ENCODE measurements around the gene TGM2.

TGM2 gene

DNA sequence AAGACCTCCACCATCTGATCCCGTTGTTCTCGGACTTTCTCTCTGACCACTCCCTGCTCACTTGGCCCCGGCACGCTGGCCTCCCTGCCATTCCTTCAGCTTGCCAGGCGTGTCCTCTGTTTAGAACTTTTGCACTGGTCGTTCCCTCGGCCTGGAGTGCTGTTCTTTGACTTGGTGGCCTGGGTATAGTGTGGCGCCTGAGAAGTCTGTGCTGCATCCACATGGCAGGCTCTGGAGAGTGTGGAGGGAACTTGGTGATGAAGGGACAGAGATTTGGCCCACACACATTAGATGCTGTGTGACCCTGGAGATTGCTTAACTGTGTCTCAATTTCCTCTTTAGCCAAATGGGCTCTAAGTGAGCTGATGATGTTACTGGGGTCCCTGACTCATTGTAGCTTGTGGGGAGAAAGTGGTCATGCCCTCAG lies 13.0 kb upstream of the TGM2 start:
- no peak for DNase-seq (ENCODE audit: insufficient read length, low spot score)

DNA sequence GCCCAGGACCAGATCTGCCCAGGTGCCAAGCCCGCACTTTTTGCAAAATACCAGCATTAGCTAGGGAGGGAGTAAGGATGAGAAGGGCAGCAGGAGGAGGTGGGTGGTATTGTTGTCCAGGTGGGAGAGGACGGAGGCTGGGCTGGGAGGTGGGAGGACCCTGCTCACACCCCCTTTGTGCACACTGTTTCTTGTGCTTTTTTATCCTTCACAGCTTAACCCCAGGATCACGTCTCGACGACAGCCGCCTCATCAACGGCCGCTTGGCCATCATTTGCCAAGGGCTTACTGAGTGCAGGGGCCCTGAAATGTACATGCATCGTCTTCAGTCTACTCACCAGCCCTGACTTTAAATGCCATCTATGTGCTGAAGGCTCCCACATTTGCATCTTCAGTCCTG lies 12.1 kb upstream of the TGM2 start:
- DNase-seq (ENCODE audit: insufficient read length, low spot score), result no peak

More for the DNA sequence above, 13.0 kb upstream of the TGM2 start:
- FAIRE-seq, result no peak

DNA sequence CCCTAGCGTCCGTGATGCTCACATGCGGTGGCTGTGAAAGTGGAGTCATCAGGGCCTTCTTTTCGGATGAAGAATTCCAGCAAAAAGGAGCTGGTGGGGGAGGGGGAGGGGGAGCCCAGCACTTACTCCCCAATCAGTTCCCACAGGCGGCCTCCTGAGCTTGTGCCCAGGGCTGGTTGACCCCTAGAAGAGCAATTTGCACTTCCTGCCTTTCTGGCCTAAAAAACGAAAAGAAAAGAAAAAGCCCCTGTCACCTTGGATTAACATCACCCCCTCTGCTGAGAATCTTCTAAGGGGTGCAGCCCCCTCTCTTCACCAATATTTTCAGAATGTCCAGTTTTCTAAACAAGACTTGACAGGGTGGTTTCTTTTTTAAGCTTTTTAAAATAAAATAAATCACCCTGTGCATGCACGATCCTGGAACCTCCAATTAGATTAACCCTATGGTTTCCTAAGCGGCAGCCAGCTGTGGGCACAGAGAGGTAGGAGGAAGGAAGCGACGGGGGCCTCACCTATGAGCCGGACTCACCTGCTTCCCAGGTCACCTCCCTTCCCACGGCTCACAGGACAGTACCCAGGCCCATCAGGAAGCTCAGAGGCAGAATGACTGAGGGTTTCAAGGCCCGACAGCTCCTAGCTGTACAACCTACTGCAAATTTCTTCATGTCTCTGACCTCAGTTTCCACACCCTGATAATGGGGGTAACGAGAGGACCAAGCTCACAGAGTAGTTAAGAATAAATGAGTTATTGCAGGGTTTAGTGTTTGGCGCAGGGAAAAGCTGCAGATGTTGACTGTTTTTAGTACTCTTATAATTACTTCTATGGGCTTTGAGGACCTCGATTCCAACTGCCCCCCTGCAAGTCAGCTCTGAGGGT lies 10.5 kb upstream of the TGM2 start:
- no peak for FAIRE-seq
- DNase-seq (ENCODE audit: insufficient read length, low spot score), result no peak

More for the DNA sequence above, 12.1 kb upstream of the TGM2 start:
- FAIRE-seq, result no peak

DNA sequence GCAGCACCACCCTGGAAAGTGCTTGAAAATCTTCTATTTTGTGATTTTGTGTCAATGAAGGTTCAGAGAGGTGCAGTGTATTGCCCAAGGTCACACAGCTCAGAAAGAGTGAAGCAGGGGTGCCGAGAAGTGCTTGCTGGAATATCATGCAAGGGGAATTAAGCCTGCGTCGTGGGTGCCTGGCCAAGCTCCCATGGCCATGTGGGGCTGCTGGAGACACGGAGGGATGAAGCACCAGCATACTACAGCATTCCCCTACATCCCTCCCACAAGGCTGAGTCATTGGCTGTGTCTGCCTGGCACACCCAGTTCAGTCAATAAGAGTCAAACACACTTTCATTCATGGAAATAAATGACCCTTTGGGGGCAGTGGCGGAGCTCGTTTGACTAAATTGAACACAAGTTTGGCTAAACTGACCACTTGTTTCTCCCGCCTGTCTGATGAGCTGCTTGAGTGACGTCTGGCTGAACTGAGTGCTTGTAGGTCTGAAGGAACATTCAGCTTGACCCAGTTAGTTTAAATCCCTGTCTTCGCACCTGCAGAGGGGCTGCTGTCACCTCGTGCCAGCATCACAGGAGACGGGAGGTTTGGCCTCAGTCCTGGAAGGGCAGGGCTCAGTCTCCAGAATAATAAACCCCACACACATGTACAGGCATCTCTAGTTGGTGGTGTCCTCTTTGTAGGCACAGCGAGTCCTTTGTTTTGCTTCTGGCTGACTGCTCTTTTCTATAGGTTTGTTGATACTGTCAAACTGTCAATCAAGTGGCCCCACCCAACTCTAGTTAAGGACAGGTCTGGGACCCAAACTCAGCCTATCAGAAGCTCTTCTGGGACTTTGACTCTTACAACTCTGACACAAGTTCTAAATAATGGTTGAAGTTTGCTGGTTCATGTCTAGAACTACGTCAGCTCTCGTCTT lies 8.4 kb upstream of the TGM2 start:
- FAIRE-seq (peak; percentile 98), DNase-seq (ENCODE audit: insufficient read length, low spot score) (peak; percentile 91)

DNA sequence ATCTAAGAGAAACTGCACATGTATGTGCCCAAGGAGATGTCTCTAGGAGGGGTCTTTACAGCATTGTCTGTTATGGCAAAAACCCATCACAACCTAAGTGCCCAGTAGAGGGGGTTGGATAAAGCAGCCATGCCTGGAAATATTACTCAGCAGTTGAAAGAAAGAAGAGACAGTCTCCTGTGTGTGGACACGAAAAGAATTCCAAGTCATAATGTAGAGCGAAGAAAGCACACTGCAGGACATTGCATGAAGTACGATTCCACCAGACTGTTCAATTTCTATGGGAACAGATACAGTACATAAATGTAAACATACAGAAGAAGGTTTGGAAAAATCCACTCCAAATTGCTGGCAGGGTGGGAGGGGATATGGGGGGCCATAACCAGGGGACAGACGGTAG lies 7.3 kb upstream of the TGM2 start:
- FAIRE-seq, result no peak
- no peak for DNase-seq (ENCODE audit: insufficient read length, low spot score)

DNA sequence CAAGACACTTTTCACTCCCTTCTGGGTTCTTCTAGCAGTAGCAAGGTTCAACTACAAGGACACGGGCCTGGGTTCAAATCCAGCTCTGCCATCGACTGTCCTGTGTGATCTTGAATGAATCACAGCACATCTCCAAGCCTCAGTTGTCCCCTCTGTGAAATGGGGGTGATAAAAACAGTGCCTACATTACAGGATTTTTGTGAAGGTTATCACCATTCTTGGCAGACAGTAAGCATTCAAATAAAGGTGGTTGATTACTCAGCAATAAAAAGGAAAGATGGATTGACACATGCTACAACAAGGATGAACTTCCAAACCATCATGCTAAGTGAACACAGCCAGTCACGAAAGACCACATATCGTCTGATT lies 6.6 kb upstream of the TGM2 start:
- DNase-seq (ENCODE audit: insufficient read length, low spot score) (no peak), FAIRE-seq (peak; percentile 38)

DNA sequence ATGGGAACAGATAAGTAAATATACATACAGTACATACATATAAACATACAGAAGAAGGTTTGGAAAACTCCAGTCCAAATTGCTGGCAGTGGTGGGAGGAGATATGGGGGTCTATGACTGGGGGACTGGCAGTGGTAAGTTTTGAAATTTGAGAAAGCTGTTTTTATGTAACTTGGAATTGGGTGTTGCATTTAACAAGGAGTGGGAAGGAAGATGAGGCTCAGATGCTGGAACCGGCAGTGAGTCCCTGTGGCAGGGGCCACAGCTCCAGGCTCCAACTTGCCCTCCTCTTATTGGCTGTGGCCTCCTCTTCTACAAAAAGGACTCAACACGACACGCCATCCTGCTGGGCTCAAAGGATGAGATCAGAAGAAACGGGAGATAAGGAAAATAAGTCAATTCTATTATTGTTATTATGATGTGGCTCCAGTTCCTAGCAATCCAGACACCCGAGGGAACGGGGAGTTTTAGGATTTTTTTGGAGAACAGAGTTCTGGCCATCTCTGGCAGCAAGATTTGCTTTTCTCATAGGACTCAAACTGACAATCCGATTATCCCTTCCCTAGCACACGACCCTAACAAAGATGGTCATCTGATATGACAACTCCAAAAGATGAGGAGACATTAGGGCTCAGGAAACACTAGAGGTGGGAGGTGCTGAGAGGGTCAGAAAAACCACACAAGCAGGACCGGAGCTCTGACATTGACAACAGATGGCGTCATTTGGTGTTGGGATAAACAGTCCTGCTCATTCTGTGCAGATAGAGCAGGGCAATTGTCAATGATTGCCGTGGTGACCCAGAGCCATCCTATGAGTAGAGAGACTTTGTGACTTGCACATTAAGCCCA lies 6.0 kb upstream of the TGM2 start:
- DNase-seq (ENCODE audit: insufficient read length, low spot score) (no peak), FAIRE-seq (peak; percentile 59)

DNA sequence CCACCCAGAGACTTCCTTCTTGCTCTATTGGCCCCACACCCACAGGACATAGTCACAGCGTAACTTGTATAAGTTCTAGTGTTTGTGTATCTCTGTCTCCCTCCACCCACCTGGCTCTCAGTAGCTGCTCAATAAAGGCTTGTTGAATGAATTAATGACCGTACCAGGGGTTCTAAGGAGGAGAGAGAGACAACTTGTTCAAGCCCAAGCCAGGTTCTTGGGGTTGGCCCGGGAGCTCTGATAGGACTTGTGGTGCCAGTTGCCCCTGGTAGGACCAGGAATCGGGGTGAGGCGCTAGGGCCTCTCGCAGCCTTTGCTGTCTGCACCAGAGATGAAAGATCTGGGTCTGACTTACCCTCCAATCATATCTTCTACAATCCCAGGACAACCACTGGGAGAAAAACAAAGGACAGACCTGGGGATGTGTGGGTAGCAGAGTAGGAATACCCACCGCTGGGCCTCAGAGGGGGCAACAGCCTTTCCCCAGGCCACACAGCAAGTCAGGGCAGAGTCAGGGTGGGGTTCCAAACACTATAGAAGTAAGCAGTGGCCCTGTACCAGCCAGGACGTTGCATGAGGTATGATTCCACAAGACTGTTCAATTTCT lies 5.3 kb upstream of the TGM2 start:
- DNase-seq (ENCODE audit: insufficient read length, low spot score) (no peak), FAIRE-seq (no peak)

DNA sequence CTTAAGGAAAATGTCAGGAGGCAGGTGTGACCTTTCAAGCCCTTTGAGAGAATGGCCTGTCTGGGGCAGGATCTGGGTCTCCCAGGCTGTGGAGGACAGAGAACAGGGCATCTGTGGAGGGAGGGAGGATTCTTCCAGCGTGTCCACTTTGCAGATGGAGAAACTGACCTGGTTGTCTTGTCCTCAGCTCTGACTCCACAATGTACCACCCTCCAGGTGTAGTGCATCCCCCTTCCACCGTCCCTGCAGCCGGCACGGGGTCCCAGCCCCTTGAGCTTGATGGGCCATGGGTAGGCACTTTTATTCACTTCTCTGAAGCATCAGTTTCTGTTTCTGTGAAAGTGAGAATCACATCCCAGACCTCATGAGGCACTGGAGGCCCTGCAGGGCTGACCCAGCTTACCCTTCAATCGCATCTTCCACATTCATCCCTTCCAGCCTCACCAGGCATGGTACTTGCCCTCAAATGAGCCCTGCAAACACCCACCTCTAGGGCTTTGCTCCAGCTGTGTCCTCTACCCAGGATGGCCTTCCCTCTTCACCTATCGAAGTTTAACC lies 4.6 kb upstream of the TGM2 start:
- FAIRE-seq, result no peak
- DNase-seq (ENCODE audit: insufficient read length, low spot score), result no peak

DNA sequence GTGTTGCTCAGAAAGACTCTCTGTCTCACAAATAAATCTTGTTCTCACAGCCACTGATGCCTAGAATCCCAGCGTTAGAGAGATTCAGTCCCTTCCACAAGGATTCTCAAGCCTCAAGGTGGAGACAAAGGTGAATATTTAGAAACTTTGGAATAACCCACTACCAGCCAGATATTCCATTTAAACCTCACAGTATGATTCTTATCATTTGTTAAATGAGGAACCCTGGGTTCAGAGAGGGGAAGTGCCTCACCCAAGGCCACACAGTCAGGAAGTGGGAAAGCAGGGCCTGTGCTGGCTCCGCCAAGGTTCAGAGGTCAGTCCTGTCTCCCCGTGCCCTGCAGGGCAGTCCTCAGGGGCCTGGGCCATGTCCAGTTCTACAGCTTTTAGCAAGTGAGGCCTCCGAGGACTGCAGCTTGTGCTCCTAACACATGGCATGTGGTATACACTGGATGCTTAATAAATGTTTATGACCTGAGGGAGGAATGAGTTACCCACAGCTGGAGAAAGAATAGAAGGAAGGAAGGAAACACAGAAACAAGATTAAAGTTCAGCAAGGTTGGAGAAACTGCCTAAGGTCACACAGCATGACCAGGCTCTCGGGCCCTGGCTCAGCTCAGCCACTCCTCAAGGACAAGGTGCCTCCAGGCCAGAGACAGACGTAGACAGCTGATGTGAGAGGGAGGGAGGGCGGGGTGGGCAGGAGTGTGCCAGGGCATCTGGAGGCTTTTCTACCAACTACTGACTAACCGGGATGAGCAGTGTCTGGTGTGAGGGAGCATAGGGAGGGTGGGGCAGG lies 3.9 kb upstream of the TGM2 start:
- DNase-seq (ENCODE audit: insufficient read length, low spot score) (no peak), FAIRE-seq (no peak)

DNA sequence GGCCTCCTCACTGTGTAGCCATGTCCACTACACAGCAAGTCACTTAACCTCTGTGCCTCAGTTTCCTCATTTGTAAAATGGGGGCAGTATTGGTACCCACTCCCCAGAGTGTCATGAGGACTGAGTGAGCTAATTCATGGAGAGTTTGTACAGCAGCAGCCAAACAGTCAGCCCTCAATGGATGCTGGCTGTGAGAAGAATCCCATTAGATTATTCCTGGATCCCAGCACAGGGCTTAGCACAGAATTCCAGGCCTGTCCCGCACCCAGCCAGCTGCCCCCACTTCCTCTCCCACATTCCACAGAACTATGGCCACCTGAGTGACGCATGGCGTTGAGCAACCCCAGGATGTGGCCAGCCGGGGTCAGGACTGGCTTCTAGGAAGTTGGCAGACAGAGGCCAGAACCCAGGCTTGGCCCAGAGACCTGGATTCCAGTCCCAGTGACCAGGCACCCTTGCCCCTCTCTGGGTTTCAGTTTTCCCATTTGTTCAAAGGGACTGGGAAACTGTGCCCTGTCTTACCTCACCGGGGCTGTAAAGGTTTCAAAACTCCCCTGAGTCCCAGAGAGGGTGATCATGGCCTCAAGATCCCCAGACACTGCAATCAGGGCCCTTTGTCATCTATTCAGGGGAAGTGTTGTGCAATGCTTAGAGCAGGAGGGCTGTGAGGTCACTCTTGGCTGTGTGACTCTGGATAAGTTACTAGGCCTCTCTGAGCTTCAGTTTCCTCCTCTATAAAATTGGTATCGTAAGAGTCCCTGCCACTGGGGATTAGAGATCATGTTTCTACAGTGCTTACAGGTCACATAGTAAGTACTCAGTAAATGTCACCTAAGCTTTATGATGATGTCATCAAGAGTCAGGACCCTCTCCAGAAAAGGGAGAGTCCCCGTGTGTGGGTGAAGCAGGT lies 3.0 kb upstream of the TGM2 start:
- FAIRE-seq, result peak; percentile 99
- DNase-seq (ENCODE audit: insufficient read length, low spot score), result peak; percentile 89

DNA sequence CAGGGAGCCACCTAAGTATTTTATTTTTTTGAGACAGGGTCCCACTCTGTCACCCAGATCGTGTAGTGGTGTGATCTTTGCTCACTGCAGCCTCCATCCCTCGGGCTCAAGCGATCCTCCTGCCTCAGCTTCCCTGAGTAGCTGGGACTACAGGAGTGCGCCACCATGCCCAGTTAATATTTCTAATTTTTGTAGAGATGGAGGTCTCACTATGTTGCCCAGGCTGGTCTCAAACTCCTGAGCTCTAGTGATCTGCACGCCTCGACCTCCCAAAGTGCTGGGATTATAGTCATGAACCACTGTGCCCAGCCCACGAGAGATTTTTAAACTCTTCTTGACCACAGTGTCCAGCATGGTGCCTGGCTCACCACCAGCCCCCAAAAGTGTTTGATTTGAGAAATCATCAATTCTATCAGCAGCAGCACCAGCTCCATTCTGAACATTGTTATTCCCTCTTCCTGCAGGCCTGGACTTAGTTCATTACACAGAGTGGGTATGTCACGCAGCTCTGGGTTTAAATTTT lies 2.3 kb upstream of the TGM2 start:
- DNase-seq (ENCODE audit: insufficient read length, low spot score) (no peak), FAIRE-seq (peak; percentile 20)

DNA sequence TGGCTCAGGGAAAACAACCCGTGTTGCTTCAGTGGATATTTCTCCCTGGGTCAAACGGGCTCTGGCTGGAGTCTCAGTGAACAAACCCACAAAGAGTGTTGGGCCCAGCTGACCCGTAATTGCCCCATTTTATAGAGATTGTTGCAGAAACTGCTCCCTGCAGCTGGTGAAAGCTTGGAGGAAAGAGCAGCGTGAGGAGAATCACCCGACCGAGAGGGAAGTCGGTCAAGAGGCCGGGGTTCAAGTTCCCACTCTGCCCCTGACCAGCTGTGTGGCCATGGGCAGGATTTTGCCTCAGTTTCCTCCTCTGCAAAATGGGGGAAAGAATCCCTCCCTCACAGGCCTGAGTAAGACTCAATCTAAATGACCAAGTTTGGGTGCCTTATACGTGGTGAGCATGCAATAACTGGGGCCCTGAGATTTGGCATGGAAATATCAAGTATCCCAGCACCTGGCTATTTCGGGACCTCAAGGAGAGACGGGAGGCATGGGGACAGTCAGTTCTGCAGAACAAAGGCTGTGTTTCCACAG lies 1.7 kb upstream of the TGM2 start:
- FAIRE-seq (no peak), DNase-seq (ENCODE audit: insufficient read length, low spot score) (no peak)

DNA sequence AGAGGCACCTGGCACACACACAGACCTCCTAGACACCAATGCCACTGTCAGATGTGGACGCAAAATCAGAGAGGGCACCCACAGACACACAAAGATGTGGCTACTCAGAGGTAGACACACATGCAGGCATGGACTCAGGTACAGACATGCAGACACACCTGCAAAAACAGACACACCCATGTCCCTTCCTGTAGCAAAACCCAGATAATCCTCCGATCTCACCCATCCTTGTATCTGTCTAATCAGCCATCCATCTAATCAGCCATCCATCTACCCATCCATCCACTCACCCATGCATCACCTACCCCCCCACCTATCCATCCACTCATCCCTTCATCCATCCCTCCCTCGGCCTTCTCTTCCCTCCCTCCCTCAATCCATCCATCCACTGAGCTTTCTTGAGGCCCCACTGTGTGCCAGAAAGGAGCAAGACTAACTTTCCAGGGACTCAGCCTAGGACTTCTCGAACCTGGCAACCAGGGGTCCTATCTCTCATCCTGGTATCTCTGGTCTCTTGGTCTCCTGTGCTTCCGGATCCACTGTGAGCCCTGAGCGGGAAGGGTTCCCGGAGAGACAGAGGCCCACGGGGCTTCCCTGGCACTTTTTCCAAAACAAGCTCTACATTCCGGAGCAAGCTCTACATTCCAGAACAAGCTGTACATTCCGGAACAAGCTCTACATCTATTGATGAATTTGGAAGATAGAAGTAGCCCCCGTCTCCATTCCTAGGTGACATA lies 1.1 kb upstream of the TGM2 start:
- DNase-seq (ENCODE audit: insufficient read length, low spot score) (no peak), FAIRE-seq (no peak)

DNA sequence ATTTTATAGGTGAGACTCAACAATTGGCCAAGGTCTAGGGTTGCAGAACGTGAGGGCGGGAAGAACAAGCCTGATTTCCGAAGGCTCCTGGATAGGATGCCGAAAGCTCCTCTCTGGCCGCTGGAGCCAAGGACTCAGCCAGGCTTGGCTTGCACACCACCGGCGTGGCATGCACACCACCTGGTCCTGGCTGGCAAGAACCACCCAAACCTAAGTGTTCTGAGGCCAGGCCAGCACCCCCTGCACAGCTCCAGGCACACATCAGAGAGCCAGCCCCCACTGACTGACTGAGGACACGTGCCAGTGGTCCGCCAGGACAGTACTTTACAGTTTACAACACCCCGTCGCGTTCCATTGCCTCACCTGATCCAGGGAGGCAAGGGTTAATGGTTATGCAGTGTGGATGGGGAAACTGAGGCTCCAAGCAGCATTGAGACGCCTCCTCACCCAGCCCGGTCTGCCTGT lies 414 bp downstream of the TGM2 start:
- no peak for FAIRE-seq
- DNase-seq (ENCODE audit: insufficient read length, low spot score), result no peak

DNA sequence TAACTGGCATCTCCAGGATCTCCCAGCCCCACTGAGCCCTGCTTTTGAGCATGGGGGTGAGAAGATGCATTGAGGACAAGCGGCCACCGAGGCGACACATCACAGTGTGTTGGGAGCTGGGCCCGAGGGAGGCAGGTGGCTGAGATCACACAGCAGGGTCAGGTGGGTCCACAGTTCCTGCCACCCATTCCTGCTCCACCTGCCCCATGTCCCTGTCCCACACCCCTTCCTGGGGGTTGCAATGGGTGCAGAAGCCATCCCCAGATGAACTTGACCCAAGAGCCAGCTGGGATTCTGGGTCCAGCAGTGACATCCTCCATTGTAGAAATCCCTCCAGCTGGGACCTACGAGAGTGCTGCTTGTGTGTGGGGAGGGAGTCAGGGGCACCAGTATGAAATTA lies 1.0 kb downstream of the TGM2 start:
- FAIRE-seq, result peak; percentile 72
- DNase-seq (ENCODE audit: insufficient read length, low spot score), result no peak
